Measurements from ENCODE around the gene PFN3. TPM values are rescaled to one million over a fixed set of nuclear protein-coding genes. Genes with fewer than 3 reads are reported as not detected.
A peak's percentile ranks its signal among the peaks of the same experiment; 100 is the strongest.

The PFN3 gene
- not detected in 2 replicates for total RNA-seq

- Mint-ChIP-seq H3K4me3 (no peak within 1 kb of the TSS), H3K27ac (no peak within 1 kb of the TSS), H3K9me3 (no peaks in the 10 kb centered on the region), H3K36me3 (ENCODE audit: low read depth) (no peaks in the 10 kb centered on the region), H3K4me1 (peaks cover 23% of the 10 kb centered on the region), H3K27me3 (peaks cover 5% of the 10 kb centered on the region)
- TF ChIP-seq CTCF (IDR thresholded peaks at IDR 0.05), result no peak
- no peak for DNase-seq
- intact Hi-C loops (cut with micrococcal nuclease), result loop anchor here (10.0 kb wide), 1 partner anchor 195 kb away; the partner anchor contains the start of gene TMED9
- no peak for ATAC-seq (ENCODE audit: low read depth)
- ChIA-PET POLR2A (interaction anchor here (0.9 to 6.3 kb wide), 3 partner anchors 31 to 54 kb away, joined by 3 to 66 read pairs (median 3); partner anchors contain the start of gene PRR7), CTCF (interaction anchor here (7.3 to 8.5 kb wide), 2 partner anchors 11 to 49 kb away, joined by 85 to 293 read pairs; partner anchors contain the start of gene PRR7)
These were observed at the start of gene PFN3 for GRCh38 chr5:177399997-177400868. PFN3 (minus strand) TSS chr5:177400661; CDS start chr5:177400576, 85 bp downstream.

GRCh38 chr5:177449140-177450061 lies 48.9 kb upstream of the PFN3 start:
- H3K27me3 Mint-ChIP-seq, result no peaks in the 10 kb centered on the region
- ATAC-seq (ENCODE audit: low read depth), result no peak
- H3K4me3 Mint-ChIP-seq, result no peak overlapping the region
- H3K4me1 Mint-ChIP-seq, result peaks cover 57% of the 10 kb centered on the region
- TF ChIP-seq CTCF (IDR thresholded peaks at IDR 0.05), result no peak
- no peak overlapping the region for H3K27ac Mint-ChIP-seq
- no peak for DNase-seq
- no peaks in the 10 kb centered on the region for H3K36me3 Mint-ChIP-seq (ENCODE audit: low read depth)
- ChIA-PET POLR2A (interaction anchor here (1.1 to 11.5 kb wide), 5 partner anchors 11 to 77 kb away, joined by 3 to 296 read pairs (median 4); partner anchors contain the start of genes DOK3 and GRK6), CTCF (interaction anchor here (0.9 to 13.5 kb wide), 4 partner anchors 18 to 59 kb away, joined by 3 to 293 read pairs (median 6); partner anchors contain the start of gene PFN3)
- intact Hi-C loops (cut with micrococcal nuclease), result no loop called here
- no peaks in the 10 kb centered on the region for H3K9me3 Mint-ChIP-seq

- H3K36me3 Mint-ChIP-seq (ENCODE audit: low read depth), result no peaks in the 10 kb centered on the region
- H3K27ac Mint-ChIP-seq, result peak overlapping the region; percentile 27
- intact Hi-C loops (cut with micrococcal nuclease), result no loop called here
These were observed 47.9 kb upstream of the PFN3 start for GRCh38 chr5:177448244-177448950.

More at GRCh38 chr5:177448244-177448950, 47.9 kb upstream of the PFN3 start:
- peak overlapping the region; percentile 52 for H3K4me3 Mint-ChIP-seq
- ChIA-PET CTCF (interaction anchor here (0.9 to 13.5 kb wide), 3 partner anchors 17 to 45 kb away, joined by 3 to 293 read pairs (median 4); partner anchors contain the start of gene PFN3), POLR2A (interaction anchor here (0.6 to 11.5 kb wide), 8 partner anchors 10 to 76 kb away, joined by 3 to 296 read pairs (median 4); partner anchors contain the start of genes DOK3 and GRK6)
- TF ChIP-seq CTCF (IDR thresholded peaks at IDR 0.05), result no peak
- H3K27me3 Mint-ChIP-seq, result no peaks in the 10 kb centered on the region
- peaks cover 52% of the 10 kb centered on the region for H3K4me1 Mint-ChIP-seq
- no peaks in the 10 kb centered on the region for H3K9me3 Mint-ChIP-seq
- ATAC-seq (ENCODE audit: low read depth) (no peak), DNase-seq (no peak)
